HepG2 (cell line): ENCODE measurements around the gene RPS19. TPM values are rescaled to one million over a fixed set of nuclear protein-coding genes. Genes with fewer than 3 reads are reported as not detected.
A peak's percentile ranks its signal among the peaks of the same experiment; 100 is the strongest.

ENCODE experiments used
- BATF2 ChIP-seq: sonication (generic); formaldehyde crosslinking; IDR thresholded peaks from 2 replicates; pipeline ENCODE4 v1.8.0; 2022; ENCODE audit warnings: mild to moderate bottlenecking, missing genetic modification reagents, moderate library complexity
- LCORL ChIP-seq, 2 experiments: fragments of 450-650 bp in 1 of 2; sonication (generic) in 1 of 2; formaldehyde crosslinking in 1 of 2; IDR thresholded peaks; 2 replicates each; pipeline versions ENCODE4 v1.5.0 to v1.6.1; 2017 to 2020; ENCODE audit warnings: antibody characterized with exemption in 1 of 2, missing genetic modification reagents in 1 of 2
- SAP130 ChIP-seq: IDR thresholded peaks from 2 replicates; pipeline ENCODE4 v1.6.1; 2016; ENCODE audit warnings: low read depth
- SP1 ChIP-seq, 2 experiments: fragments of 450-650 bp in 1 of 2; sonication (generic) in 1 of 2; formaldehyde crosslinking in 1 of 2; IDR thresholded peaks; 2 replicates each; pipeline versions ENCODE4 v1.4.0 to v1.6.1; 2016 to 2020; ENCODE audit warnings: missing genetic modification reagents in 1 of 2
- ZFYVE20 ChIP-seq: sonication (generic); formaldehyde crosslinking; IDR thresholded peaks from 2 replicates; pipeline ENCODE4 v1.8.0; 2023; ENCODE audit warnings: low read depth, mild to moderate bottlenecking, moderate library complexity, missing genetic modification reagents, borderline replicate concordance
- ZKSCAN1 ChIP-seq: fragments of 150-350 bp; IDR thresholded peaks from 2 replicates; pipeline ENCODE4 v1.6.1; 2014; ENCODE audit warnings: low read length
- ZNF407 ChIP-seq: sonication (generic); formaldehyde crosslinking; IDR thresholded peaks from one replicate; pipeline ENCODE4 v1.5.1; 2020; ENCODE audit warnings: mild to moderate bottlenecking, missing genetic modification reagents; ENCODE audit errors: not compliant biosample characterization
- ZNF770 ChIP-seq: sonication (generic); formaldehyde crosslinking; IDR thresholded peaks from 2 replicates; pipeline ENCODE4 v1.5.0; 2020; ENCODE audit warnings: mild to moderate bottlenecking, missing genetic modification reagents
- polyA plus RNA-seq, 8 experiments: library from polyadenylated mRNA; depleted of rRNA in 3 of 8; stranded (reverse) in 7 of 8; unstranded in 1 of 8; fragments of >200 nt; fragmentation: Illumina TruSeq in 4 of 8; extraction: Trizol in 4 of 8; gene quantifications; 2 replicates each; pipeline versions ENCODE4 v1.2.1 to v1.2.3, GENCODE V29; 2011 to 2016; ENCODE audit warnings: low read depth in 4 of 8, missing spikeins in 1 of 8, mixed read lengths in 1 of 8; ENCODE audit not compliant: insufficient read depth in 1 of 8
- total RNA-seq, 5 experiments: library from RNA; depleted of rRNA; stranded (reverse); fragments of >200 nt; fragmentation: Illumina TruSeq; extraction: Trizol; gene quantifications; 2 replicates each; pipeline ENCODE4 v1.2.3, GENCODE V29; 2016; ENCODE audit warnings: low read depth in 1 of 5
- TF ChIP-seq, protein P1 (sequence below): sonication (generic); formaldehyde crosslinking; IDR thresholded peaks from 2 replicates; pipeline ENCODE4 v1.4.0; 2020; ENCODE audit warnings: mild to moderate bottlenecking, missing genetic modification reagents
- TF ChIP-seq, protein P2 (sequence below): sonication (generic); formaldehyde crosslinking; IDR thresholded peaks from 2 replicates; pipeline ENCODE4 v1.5.0; 2020; ENCODE audit warnings: missing genetic modification reagents

The RPS19 gene
- total and polyA plus RNA-seq, 2 of the 13 experiments (the other 11 are each of a cell fraction or from before 2014, with no cell fraction given) = 1,983 to 4,758 TPM

GRCh38 chr19:41887711-41888382 is 27.8 kb downstream of the RPS19 start (continued):
- TF ChIP-seq, protein P1, sequence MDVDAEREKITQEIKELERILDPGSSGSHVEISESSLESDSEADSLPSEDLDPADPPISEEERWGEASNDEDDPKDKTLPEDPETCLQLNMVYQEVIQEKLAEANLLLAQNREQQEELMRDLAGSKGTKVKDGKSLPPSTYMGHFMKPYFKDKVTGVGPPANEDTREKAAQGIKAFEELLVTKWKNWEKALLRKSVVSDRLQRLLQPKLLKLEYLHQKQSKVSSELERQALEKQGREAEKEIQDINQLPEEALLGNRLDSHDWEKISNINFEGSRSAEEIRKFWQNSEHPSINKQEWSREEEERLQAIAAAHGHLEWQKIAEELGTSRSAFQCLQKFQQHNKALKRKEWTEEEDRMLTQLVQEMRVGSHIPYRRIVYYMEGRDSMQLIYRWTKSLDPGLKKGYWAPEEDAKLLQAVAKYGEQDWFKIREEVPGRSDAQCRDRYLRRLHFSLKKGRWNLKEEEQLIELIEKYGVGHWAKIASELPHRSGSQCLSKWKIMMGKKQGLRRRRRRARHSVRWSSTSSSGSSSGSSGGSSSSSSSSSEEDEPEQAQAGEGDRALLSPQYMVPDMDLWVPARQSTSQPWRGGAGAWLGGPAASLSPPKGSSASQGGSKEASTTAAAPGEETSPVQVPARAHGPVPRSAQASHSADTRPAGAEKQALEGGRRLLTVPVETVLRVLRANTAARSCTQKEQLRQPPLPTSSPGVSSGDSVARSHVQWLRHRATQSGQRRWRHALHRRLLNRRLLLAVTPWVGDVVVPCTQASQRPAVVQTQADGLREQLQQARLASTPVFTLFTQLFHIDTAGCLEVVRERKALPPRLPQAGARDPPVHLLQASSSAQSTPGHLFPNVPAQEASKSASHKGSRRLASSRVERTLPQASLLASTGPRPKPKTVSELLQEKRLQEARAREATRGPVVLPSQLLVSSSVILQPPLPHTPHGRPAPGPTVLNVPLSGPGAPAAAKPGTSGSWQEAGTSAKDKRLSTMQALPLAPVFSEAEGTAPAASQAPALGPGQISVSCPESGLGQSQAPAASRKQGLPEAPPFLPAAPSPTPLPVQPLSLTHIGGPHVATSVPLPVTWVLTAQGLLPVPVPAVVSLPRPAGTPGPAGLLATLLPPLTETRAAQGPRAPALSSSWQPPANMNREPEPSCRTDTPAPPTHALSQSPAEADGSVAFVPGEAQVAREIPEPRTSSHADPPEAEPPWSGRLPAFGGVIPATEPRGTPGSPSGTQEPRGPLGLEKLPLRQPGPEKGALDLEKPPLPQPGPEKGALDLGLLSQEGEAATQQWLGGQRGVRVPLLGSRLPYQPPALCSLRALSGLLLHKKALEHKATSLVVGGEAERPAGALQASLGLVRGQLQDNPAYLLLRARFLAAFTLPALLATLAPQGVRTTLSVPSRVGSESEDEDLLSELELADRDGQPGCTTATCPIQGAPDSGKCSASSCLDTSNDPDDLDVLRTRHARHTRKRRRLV (CRISPR knock-in tag) = 0 out of 2 replicates have a peak, but pooled peaks have one; percentile 58
- TF ChIP-seq ZKSCAN1 = no peak
- no peak for TF ChIP-seq LCORL (IDR thresholded peaks at IDR 0.05)
- TF ChIP-seq LCORL (CRISPR knock-in tag; IDR thresholded peaks at IDR 0.05) = peak; percentile 79
- peak; percentile 86 for TF ChIP-seq SAP130
- TF ChIP-seq BATF2 (CRISPR knock-in tag) = no peak
- TF ChIP-seq ZNF407 = peak; percentile 66
- TF ChIP-seq, protein P2, sequence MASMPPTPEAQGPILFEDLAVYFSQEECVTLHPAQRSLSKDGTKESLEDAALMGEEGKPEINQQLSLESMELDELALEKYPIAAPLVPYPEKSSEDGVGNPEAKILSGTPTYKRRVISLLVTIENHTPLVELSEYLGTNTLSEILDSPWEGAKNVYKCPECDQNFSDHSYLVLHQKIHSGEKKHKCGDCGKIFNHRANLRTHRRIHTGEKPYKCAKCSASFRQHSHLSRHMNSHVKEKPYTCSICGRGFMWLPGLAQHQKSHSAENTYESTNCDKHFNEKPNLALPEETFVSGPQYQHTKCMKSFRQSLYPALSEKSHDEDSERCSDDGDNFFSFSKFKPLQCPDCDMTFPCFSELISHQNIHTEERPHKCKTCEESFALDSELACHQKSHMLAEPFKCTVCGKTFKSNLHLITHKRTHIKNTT (CRISPR knock-in tag) = no peak
- no peak for TF ChIP-seq SP1 (IDR thresholded peaks at IDR 0.05)
- TF ChIP-seq SP1 (CRISPR knock-in tag; IDR thresholded peaks at IDR 0.05) = peak; percentile 41; the same call in 1 of the 2 replicates
- peak; percentile 98 for TF ChIP-seq ZNF770 (CRISPR knock-in tag)
- no peak for TF ChIP-seq ZFYVE20 (CRISPR knock-in tag)
